Measurements from ENCODE around the gene RAB43. TPM values are rescaled to one million over a fixed set of nuclear protein-coding genes. Genes with fewer than 3 reads are reported as not detected.
"Not testable (repeated sequence)": the region's sequence is repeated elsewhere in the genome, so short reads cannot be mapped to it uniquely, and the experiment has no call there.

The RAB43 gene
- total RNA-seq, 2 donors from 2014 or later: 57.4 to 64.1 TPM

DNA sequence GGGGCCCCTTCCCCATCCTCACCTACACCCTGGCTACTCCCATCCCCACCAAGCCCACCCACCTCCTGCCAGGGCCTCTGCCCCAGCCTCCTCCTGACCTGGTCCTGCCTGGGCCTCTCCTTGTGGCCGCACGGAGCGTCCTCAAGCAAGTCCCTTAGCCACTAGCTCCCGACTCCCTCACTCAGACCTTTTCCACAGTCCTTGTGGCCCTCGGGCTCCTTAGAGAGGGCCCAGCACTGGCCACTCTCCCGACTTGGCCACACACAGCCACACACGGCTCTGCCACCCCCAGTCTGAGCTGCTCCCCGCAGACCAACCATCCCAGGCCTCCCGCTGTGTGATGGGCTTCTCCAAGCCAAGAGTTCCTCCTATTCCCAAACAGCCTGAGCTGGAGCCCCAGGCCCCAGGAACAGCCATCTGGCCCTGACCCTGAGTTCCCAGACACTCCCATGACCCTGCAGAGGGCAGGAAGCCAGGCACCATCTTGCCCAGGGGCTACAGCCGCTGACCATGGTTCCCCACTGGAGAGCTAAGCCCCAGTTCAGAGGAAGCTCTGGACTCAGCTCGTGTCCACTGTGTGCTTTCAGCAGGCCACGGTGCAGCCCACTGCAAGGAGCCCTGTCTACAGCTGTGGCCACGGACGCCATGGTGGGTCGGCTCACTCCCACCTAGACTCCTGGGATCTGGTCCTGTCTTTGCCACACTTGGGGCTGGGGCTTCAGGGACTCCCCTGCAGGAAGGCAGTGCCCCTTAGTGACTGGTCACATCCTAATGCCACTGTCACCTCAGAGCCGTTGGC is 7.0 kb upstream of the RAB43 start:
- peaks cover 4 to 7% of the 10 kb centered on the region in 2 donors for H3K36me3 Mint-ChIP-seq
- ATAC-seq: no peak
- H3K9me3 Mint-ChIP-seq: no peaks in the 10 kb centered on the region
- no peak for DNase-seq (ENCODE audit: low spot score in 2 of 2)
- H3K27ac Mint-ChIP-seq: peak overlapping the region; percentile 60 to 81

- no peaks in the 10 kb centered on the region for H3K9me3 Mint-ChIP-seq
- H3K27ac Mint-ChIP-seq: peak overlapping the region; percentile 37 to 88
- ATAC-seq (no peak), DNase-seq (ENCODE audit: low spot score in 2 of 2) (no peak)
- peaks cover 0 to 4% of the 10 kb centered on the region in 2 donors for H3K36me3 Mint-ChIP-seq
Observed at GRCh38 chr3:129126726-129127280, 5.2 kb upstream of the RAB43 start.

- Mint-ChIP-seq H3K36me3 (peaks cover 18 to 21% of the 10 kb centered on the region in 2 donors), H3K27ac (peak overlapping the region; percentile 88 to 99), H3K9me3 (no peaks in the 10 kb centered on the region)
- DNase-seq (ENCODE audit: low spot score in 2 of 2) (no peak), ATAC-seq (no peak)
Observed at GRCh38 chr3:129123314-129124060, 1.9 kb upstream of the RAB43 start.

GRCh38 chr3:129122412-129123011 is 908 bp upstream of the RAB43 start:
- Mint-ChIP-seq H3K9me3 (no peaks in the 10 kb centered on the region), H3K27ac (peak overlapping the region; percentile 88 to 99), H3K36me3 (peaks cover 28 to 31% of the 10 kb centered on the region in 2 donors)
- ATAC-seq (no peak), DNase-seq (ENCODE audit: low spot score in 2 of 2) (no peak)

DNA sequence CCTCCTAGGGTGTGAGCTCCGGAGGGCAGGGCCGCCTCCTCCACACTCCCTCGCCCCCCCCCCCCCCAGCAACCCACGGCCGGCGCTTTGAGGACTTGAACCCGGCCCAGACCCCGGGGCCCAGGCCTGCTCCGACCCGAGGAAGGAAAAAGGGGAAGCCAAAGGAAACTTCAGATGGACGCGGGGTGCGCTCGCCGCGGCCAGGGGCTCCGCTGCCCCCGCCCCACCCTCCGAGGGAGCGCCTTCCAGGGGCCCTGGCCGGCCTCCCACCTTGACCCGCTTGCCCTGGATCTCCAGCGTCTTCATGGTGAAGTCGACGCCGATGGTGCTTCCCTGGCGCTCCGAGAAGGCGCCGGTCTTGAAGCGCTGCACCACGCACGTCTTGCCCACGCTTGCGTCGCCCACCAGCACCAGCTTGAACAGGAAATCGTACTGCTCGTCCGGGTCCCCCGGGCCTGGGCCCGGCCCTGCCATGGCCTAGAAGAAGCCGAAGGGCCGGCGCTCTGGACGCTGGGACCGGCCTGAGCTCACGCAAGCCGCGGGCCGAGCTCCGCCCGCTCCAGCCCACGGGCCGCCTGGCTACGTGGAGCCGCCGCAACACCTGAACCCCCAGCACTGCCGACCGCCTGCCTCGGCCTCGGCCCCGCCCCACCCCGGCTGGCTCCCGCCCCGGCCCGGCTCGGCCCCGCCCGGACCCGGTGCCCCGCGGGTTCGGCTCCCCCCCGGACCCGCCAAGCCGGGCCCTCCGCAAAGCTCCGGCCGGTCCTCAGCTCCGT is 400 bp downstream of the RAB43 start:
- peak overlapping the region; percentile 98 to 99 for H3K27ac Mint-ChIP-seq
- peak; percentile 6 to 34 for ATAC-seq
- H3K9me3 Mint-ChIP-seq: no peaks in the 10 kb centered on the region
- peaks cover 38 to 41% of the 10 kb centered on the region in 2 donors for H3K36me3 Mint-ChIP-seq
- no peak for DNase-seq (ENCODE audit: low spot score in 2 of 2)

DNA sequence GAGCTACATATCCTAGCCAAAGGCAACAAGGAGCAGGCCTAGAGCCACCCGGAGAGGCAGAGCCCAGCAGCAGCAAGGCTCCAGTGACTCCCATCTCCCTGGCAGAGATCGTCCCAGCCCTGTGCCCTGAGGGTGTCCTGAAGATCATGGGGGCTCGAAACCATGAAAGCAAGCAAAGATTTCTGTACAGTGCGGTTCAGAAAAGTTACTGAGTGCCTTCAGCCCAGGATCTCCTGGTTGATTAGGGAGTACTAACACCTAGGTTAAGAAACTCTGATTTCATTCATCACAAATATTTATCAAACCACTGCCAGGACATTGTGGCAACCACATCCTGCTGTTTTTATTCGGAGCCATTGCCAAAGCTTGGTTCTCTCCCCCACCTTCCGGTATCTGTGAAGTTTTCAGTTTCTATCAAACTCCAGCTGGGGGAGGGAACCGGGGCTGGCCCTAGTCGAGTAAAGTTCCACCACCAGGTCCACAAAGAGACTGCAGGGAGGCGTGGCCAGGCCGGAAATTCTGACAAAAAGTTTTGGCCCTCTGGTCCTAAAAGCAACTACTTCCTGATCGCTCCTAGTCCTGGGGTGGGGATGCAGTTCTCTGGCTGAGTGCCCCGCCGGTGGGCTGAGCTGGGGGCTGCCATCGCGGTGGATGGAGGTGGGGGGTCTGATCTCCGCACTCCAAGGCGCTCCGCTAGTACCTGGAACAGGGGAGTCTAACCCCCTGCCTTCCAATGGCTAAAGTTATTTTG is 1.2 kb downstream of the RAB43 start:
- H3K9me3 Mint-ChIP-seq: no peaks in the 10 kb centered on the region
- H3K27ac Mint-ChIP-seq: peak overlapping the region; percentile 98 to 99

GRCh38 chr3:129119365-129120100 is 2.1 kb downstream of the RAB43 start:
- Mint-ChIP-seq H3K9me3 (no peaks in the 10 kb centered on the region), H3K36me3 (peaks cover 47 to 51% of the 10 kb centered on the region in 2 donors), H3K27ac (peak overlapping the region; percentile 98 to 99)
- peak in 1 of 2 donors; percentile 11 for ATAC-seq
- DNase-seq (ENCODE audit: low spot score in 2 of 2): peak in 1 of 2 donors; percentile 70

More for the DNA sequence above, 1.2 kb downstream of the RAB43 start:
- peaks cover 41 to 45% of the 10 kb centered on the region in 2 donors for H3K36me3 Mint-ChIP-seq
- DNase-seq (ENCODE audit: low spot score in 2 of 2) (peak; percentile 88 to 94), ATAC-seq (peak; percentile 75 to 77)

- Mint-ChIP-seq H3K36me3 (peaks cover 51 to 59% of the 10 kb centered on the region in 2 donors), H3K27ac (peak overlapping the region; percentile 98 to 99), H3K9me3 (no peaks in the 10 kb centered on the region)
- DNase-seq (ENCODE audit: low spot score in 2 of 2) (peak in 1 of 2 donors; percentile 51), ATAC-seq (peak; percentile 23 to 34)
Observed at GRCh38 chr3:129118745-129119144, 2.9 kb downstream of the RAB43 start.

- peaks cover 51 to 65% of the 10 kb centered on the region in 2 donors for H3K36me3 Mint-ChIP-seq
- peak overlapping the region; percentile 83 to 99 for H3K27ac Mint-ChIP-seq
- DNase-seq (ENCODE audit: low spot score in 2 of 2) (no peak), ATAC-seq (no peak)
- no peaks in the 10 kb centered on the region for H3K9me3 Mint-ChIP-seq
Observed at GRCh38 chr3:129117134-129117533, 4.5 kb downstream of the RAB43 start.

DNA sequence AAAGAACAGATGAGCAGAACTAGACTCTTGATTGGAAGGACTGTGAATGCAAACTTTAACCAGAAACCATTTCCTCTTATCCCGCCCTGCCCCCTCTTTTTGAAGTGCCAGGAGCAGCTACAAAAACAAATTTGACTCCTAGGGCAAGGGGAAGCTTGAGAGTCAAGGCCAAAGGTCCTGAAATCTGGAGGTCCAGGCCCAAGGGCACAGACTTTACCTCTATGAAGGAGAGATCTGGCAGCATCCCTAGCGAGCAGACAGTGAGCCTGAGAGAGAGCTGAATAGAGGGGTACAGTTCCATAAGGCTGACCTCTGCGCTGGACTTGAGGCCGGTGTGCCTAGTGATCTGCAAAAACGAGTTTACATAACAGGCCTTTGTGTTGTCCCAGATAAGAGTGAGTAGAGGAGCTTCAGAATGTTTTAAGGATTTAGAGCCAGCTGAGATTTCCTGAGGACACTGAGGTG is 5.1 kb downstream of the RAB43 start:
- Mint-ChIP-seq H3K36me3 (peaks cover 51 to 68% of the 10 kb centered on the region in 2 donors), H3K9me3 (no peaks in the 10 kb centered on the region), H3K27ac (peak overlapping the region; percentile 92 to 99)
- no peak for ATAC-seq
- DNase-seq (ENCODE audit: low spot score in 2 of 2): no peak

DNA sequence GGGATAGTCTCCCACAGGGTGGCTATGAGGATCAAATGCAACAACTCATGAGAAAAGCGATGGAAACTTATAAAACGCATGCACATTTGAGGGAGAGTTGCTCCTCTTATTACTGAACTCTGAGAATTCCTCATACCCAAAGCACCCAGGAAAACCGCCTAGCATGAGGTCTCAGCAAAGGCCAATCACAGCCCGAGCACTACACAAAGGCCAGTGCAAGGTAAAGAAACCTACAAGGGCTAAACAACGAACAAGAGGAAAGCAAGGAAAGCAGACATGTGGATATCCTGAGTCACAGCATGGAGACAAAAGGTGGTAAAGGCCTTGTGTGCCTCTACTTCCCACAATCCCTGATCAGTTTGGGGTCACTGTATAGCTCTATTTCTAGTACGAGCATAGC is 7.1 kb downstream of the RAB43 start:
- H3K36me3 Mint-ChIP-seq: peaks cover 40 to 77% of the 10 kb centered on the region in 2 donors
- H3K9me3 Mint-ChIP-seq: no peaks in the 10 kb centered on the region
- peak overlapping the region; percentile 98 to 99 for H3K27ac Mint-ChIP-seq
- DNase-seq (ENCODE audit: low spot score in 2 of 2) (no peak), ATAC-seq (no peak)

DNA sequence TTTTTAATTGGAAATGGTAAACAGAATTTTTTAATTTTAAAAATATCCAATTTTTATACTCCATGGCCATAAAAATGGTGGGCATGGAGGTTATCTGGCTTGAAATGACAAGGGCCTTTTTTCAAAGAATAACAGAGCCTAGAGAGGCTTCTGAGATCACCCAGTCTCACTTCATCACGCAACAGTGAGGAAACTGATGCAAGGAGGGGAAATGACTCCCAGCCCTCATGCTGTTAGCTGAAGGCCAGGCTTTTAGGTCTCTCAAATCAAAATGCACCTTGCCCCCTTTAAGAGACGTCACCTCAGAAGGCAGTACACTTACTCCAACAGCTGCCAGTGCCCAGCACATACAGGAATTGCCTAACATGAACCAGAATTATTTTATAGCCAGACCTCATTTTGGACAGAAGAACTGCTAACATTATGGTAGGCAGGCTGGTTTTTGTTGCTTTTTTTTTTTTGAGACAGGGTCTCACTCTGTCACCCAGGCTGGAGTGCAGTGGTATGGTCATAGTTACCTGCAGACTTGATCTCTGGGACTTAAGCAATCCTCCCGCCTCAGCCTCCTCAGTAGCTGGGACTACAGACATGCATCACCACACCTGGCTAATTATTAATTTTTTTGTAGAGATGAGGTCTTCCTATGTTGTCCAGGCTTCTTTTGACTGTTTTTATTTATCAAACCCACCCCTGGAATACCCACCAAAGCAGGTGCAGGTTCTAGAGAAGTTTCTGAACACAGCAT is 9.1 kb downstream of the RAB43 start:
- peak; percentile 90 to 94 for ATAC-seq
- Mint-ChIP-seq H3K36me3 (peaks cover 32 to 73% of the 10 kb centered on the region in 2 donors), H3K27ac (peak overlapping the region; percentile 96 to 99), H3K9me3 (no peaks in the 10 kb centered on the region)
- peak; percentile 45 to 76 for DNase-seq (ENCODE audit: low spot score in 2 of 2)

DNA sequence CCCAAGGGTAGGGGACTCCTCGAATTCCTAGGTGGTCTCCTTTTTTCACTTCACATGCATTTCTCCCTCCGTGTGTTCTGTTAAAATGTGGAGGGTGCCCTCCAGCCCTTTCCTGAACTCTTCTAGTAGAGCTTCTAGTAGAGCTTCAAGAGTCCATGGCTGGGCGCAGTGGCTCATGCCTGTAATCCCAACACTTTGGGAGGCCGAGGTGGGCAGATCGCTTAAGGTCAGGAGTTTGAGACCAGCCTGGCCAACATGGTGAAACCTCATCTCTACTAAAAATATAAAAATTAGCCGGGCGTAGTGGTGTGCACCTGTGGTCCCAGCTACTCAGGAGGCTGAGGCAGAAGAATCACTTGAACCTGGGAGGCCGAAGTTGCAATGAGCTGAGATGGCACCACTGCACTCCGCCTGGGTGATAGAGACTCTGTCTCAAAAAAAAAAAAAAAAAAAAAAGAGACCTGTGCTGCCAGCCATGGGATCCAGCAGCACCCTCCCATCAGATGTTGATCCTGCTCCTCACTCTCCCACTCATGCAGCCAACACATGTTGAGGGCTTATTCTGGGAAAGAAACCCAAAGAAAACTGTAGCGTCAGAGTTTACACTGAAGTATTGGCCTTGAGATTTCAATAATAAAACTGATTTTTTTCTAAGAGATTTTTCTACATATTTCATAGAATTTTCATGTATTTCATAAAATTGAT is 10.4 kb downstream of the RAB43 start:
- not testable (repeated sequence) for DNase-seq (ENCODE audit: low spot score in 2 of 2); ATAC-seq; H3K9me3 Mint-ChIP-seq
- Mint-ChIP-seq H3K36me3 (peaks cover 25 to 62% of the 10 kb centered on the region in 2 donors), H3K27ac (peak overlapping the region; percentile 96 to 99)
